Putamen (tissue), 1 donor: ENCODE data around the gene C9orf72.

Source experiments
- DNase-seq: peaks from one replicate; pipeline ENCODE4 v3.0.0-alpha.2; 2016; ENCODE audit warnings: low spot score

The C9orf72 gene

GRCh38 chr9:27538647-27539046 is 34.6 kb downstream of the C9orf72 start:
- DNase-seq, result no peak

- no peak for DNase-seq
Observed at GRCh38 chr9:27537756-27538155, 35.5 kb downstream of the C9orf72 start.

- DNase-seq, result no peak
Observed at GRCh38 chr9:27537027-27537435, 36.2 kb downstream of the C9orf72 start.

GRCh38 chr9:27536168-27536567 is 37.1 kb downstream of the C9orf72 start:
- no peak for DNase-seq

- DNase-seq, result peak; percentile 78
Observed at GRCh38 chr9:27535701-27536118, 37.6 kb downstream of the C9orf72 start.

- no peak for DNase-seq
Observed at GRCh38 chr9:27534658-27535209, 38.5 kb downstream of the C9orf72 start.

- DNase-seq, result peak; percentile 41
Observed at GRCh38 chr9:27534131-27534530, 39.1 kb downstream of the C9orf72 start.

- DNase-seq, result no peak
Observed at GRCh38 chr9:27533311-27533710, 40.0 kb downstream of the C9orf72 start.

GRCh38 chr9:27532046-27532445 is 41.2 kb downstream of the C9orf72 start:
- no peak for DNase-seq

- no peak for DNase-seq
Observed at GRCh38 chr9:27530915-27531755, 42.1 kb downstream of the C9orf72 start.

GRCh38 chr9:27529316-27530278 is 43.7 kb downstream of the C9orf72 start, which contains the start of gene MOB3B:
MOB3B (minus strand) TSS chr9:27529814; CDS start chr9:27455550, 74,264 bp downstream.
- peak; percentile 88 for DNase-seq

- DNase-seq, result peak; percentile 54
Observed at GRCh38 chr9:27528886-27529315, 44.4 kb downstream of the C9orf72 start.

GRCh38 chr9:27528076-27528885 is 45.0 kb downstream of the C9orf72 start:
- DNase-seq, result peak; percentile 81

- peak; percentile 45 for DNase-seq
Observed at GRCh38 chr9:27527702-27528075, 45.6 kb downstream of the C9orf72 start.

GRCh38 chr9:27524236-27524635 is 49.0 kb downstream of the C9orf72 start, which contains the start of gene IFNK:
IFNK (plus strand) TSS chr9:27524290; CDS start chr9:27524337, 47 bp downstream.
- no peak for DNase-seq

- DNase-seq, result no peak
Observed at GRCh38 chr9:27523141-27523540, 50.1 kb downstream of the C9orf72 start.

- DNase-seq, result no peak
Observed at GRCh38 chr9:27520986-27521385, 52.3 kb downstream of the C9orf72 start.

- no peak for DNase-seq
Observed at GRCh38 chr9:27519466-27520465, 53.5 kb downstream of the C9orf72 start.

- no peak for DNase-seq
Observed at GRCh38 chr9:27518809-27519208, 54.5 kb downstream of the C9orf72 start.

- DNase-seq, result no peak
Observed at GRCh38 chr9:27518006-27518405, 55.3 kb downstream of the C9orf72 start.
